Activated CD8-positive, alpha-beta memory T cell treated with anti-CD3 and anti-CD28 coated beads, Interleukin-2, amount 50 U/mL, for 24 hours (primary cell): ENCODE results near the gene PPIL6.
"Not testable (repeated sequence)": the region's sequence is repeated elsewhere in the genome, so short reads cannot be mapped to it uniquely, and the experiment has no call there.

Experiments
- DNase-seq: peaks from one replicate; pipeline ENCODE4 v3.0.0-alpha.2; 2020; ENCODE audit errors: extremely low read depth

PPIL6 gene

GRCh38 chr6:109396046-109396718 lies 44.2 kb downstream of the PPIL6 start:
- DNase-seq, result no peak

- DNase-seq, result no peak
Observed at GRCh38 chr6:109393886-109394281, 46.5 kb downstream of the PPIL6 start.

- no peak for DNase-seq
Observed at GRCh38 chr6:109393157-109393885, 47.1 kb downstream of the PPIL6 start.

GRCh38 chr6:109389650-109390274 lies 50.7 kb downstream of the PPIL6 start:
- DNase-seq, result no peak

- no peak for DNase-seq
Observed at GRCh38 chr6:109388265-109388664, 52.2 kb downstream of the PPIL6 start.

GRCh38 chr6:109383438-109383940 lies 56.9 kb downstream of the PPIL6 start:
- no peak for DNase-seq

- DNase-seq, result peak; percentile 73
Observed at GRCh38 chr6:109382576-109383437, 57.6 kb downstream of the PPIL6 start.

- DNase-seq, result peak; percentile 84
Observed at GRCh38 chr6:109381747-109382575, 58.5 kb downstream of the PPIL6 start, which contains the start of gene CD164. TSS of gene CD164 (minus strand) at chr6:109382467. CDS start at chr6:109382378, 89 bp downstream.

GRCh38 chr6:109381061-109381746 lies 59.2 kb downstream of the PPIL6 start:
- DNase-seq, result no peak

GRCh38 chr6:109379711-109380110 lies 60.7 kb downstream of the PPIL6 start:
- no peak for DNase-seq

GRCh38 chr6:109377717-109378116 lies 62.7 kb downstream of the PPIL6 start:
- no peak for DNase-seq

GRCh38 chr6:109374326-109374892 lies 66.0 kb downstream of the PPIL6 start:
- DNase-seq, result no peak

GRCh38 chr6:109373762-109374161 lies 66.7 kb downstream of the PPIL6 start:
- DNase-seq, result no peak

GRCh38 chr6:109373331-109373730 lies 67.1 kb downstream of the PPIL6 start:
- DNase-seq, result no peak

GRCh38 chr6:109372130-109372529 lies 68.3 kb downstream of the PPIL6 start:
- no peak for DNase-seq

GRCh38 chr6:109370792-109371191 lies 69.6 kb downstream of the PPIL6 start:
- no peak for DNase-seq

- DNase-seq, result no peak
Observed at GRCh38 chr6:109370336-109370735, 70.1 kb downstream of the PPIL6 start.

GRCh38 chr6:109369728-109370127 lies 70.7 kb downstream of the PPIL6 start:
- no peak for DNase-seq

- not testable (repeated sequence) for DNase-seq
Observed at GRCh38 chr6:109364382-109365078, 75.9 kb downstream of the PPIL6 start.
